ENCODE data around the gene TSPAN19.
"Not testable (repeated sequence)": the region's sequence is repeated elsewhere in the genome, so short reads cannot be mapped to it uniquely, and the experiment has no call there.

TSPAN19 gene

GRCh38 chr12:85036234-85036707, at the start of gene TSPAN19, which contains the start of gene LRRIQ1:
TSS of gene TSPAN19 (minus strand) at chr12:85036277. CDS start at chr12:85029946, 6,331 bp downstream.
TSS of gene LRRIQ1 (plus strand) at chr12:85036351. CDS start at chr12:85038177, 1,826 bp downstream.
- in situ Hi-C loops (cut with HindIII; ENCODE audit: low sequenced_read_pairs) = no loop called here

GRCh38 chr12:85085066-85085465, 49.0 kb upstream of the TSPAN19 start:
- in situ Hi-C loops (cut with HindIII; ENCODE audit: low sequenced_read_pairs) = no loop called here

- in situ Hi-C loops (cut with HindIII; ENCODE audit: low sequenced_read_pairs) = no loop called here
Measured at GRCh38 chr12:85076688-85077430, 40.8 kb upstream of the TSPAN19 start.

GRCh38 chr12:85072826-85073225, 36.7 kb upstream of the TSPAN19 start:
- in situ Hi-C loops (cut with HindIII; ENCODE audit: low sequenced_read_pairs) = no loop called here

- in situ Hi-C loops (cut with HindIII; ENCODE audit: low sequenced_read_pairs) = no loop called here
Measured at GRCh38 chr12:85065837-85066482, 29.9 kb upstream of the TSPAN19 start.

- in situ Hi-C loops (cut with HindIII; ENCODE audit: low sequenced_read_pairs) = no loop called here
Measured at GRCh38 chr12:85060916-85061315, 24.8 kb upstream of the TSPAN19 start.

- in situ Hi-C loops (cut with HindIII; ENCODE audit: low sequenced_read_pairs) = no loop called here
Measured at GRCh38 chr12:85059594-85059993, 23.5 kb upstream of the TSPAN19 start.

- in situ Hi-C loops (cut with HindIII; ENCODE audit: low sequenced_read_pairs) = no loop called here
Measured at GRCh38 chr12:85058339-85058738, 22.3 kb upstream of the TSPAN19 start.

- in situ Hi-C loops (cut with HindIII; ENCODE audit: low sequenced_read_pairs) = no loop called here
Measured at GRCh38 chr12:85057370-85057963, 21.4 kb upstream of the TSPAN19 start.

GRCh38 chr12:85043829-85044228, 7.8 kb upstream of the TSPAN19 start:
- in situ Hi-C loops (cut with HindIII; ENCODE audit: low sequenced_read_pairs) = no loop called here

GRCh38 chr12:85041395-85041794, 5.3 kb upstream of the TSPAN19 start:
- in situ Hi-C loops (cut with HindIII; ENCODE audit: low sequenced_read_pairs) = no loop called here

GRCh38 chr12:85036733-85037132, 656 bp upstream of the TSPAN19 start:
- in situ Hi-C loops (cut with HindIII; ENCODE audit: low sequenced_read_pairs) = no loop called here

- in situ Hi-C loops (cut with HindIII; ENCODE audit: low sequenced_read_pairs) = loop anchor here (5.0 kb wide), 1 partner anchor 162 kb away; no protein-coding TSS in a partner anchor
Measured at GRCh38 chr12:85029456-85029855, 6.6 kb downstream of the TSPAN19 start.

- in situ Hi-C loops (cut with HindIII; ENCODE audit: low sequenced_read_pairs) = no loop called here
Measured at GRCh38 chr12:85018098-85018497, 18.0 kb downstream of the TSPAN19 start.

- in situ Hi-C loops (cut with HindIII; ENCODE audit: low sequenced_read_pairs) = no loop called here
Measured at GRCh38 chr12:85017618-85018017, 18.5 kb downstream of the TSPAN19 start.

GRCh38 chr12:85017133-85017532, 18.9 kb downstream of the TSPAN19 start:
- in situ Hi-C loops (cut with HindIII; ENCODE audit: low sequenced_read_pairs) = no loop called here

- in situ Hi-C loops (cut with HindIII; ENCODE audit: low sequenced_read_pairs) = no loop called here
Measured at GRCh38 chr12:85016413-85016812, 19.7 kb downstream of the TSPAN19 start.

- in situ Hi-C loops (cut with HindIII; ENCODE audit: low sequenced_read_pairs) = no loop called here
Measured at GRCh38 chr12:85007836-85008235, 28.2 kb downstream of the TSPAN19 start.

GRCh38 chr12:85006206-85006605, 29.9 kb downstream of the TSPAN19 start:
- in situ Hi-C loops (cut with HindIII; ENCODE audit: low sequenced_read_pairs) = no loop called here

- in situ Hi-C loops (cut with HindIII; ENCODE audit: low sequenced_read_pairs) = no loop called here
Measured at GRCh38 chr12:85005615-85006014, 30.5 kb downstream of the TSPAN19 start.

GRCh38 chr12:85005047-85005446, 31.0 kb downstream of the TSPAN19 start:
- in situ Hi-C loops (cut with HindIII; ENCODE audit: low sequenced_read_pairs) = not testable (repeated sequence)

- in situ Hi-C loops (cut with HindIII; ENCODE audit: low sequenced_read_pairs) = no loop called here
Measured at GRCh38 chr12:85004204-85004603, 31.9 kb downstream of the TSPAN19 start.
